HG03175 (cell line): ENCODE measurements around the gene SLC2A10.

Source experiments
- ATAC-seq: cut with Tn5 transposase; IDR thresholded peaks from one replicate; pipeline ENCODE4 v1.9.1; 2021; ENCODE audit warnings: mild to moderate bottlenecking, moderate library complexity; ENCODE audit not compliant: unreplicated experiment

The SLC2A10 gene

DNA sequence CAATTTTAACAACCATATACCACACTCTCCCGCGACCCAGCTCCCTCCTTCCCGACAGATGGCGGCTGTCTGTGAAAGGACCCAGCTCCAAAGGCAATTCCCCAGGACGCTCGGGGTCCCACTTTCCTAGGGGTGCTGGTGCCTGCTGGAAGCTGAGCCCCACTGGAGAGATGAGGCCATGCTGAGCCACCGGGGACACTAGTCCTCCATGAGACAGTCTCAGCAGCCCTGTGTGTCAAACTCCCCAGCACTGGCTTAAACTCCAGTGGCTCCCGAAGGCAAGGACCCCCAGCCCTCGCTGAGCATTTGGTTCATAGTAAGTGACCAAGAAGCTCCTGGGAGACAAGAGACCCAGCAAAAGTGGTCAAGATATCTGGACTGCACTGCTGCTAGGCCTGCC is 52.1 kb downstream of the SLC2A10 start:
- ATAC-seq = no peak

- no peak for ATAC-seq
Observed at GRCh38 chr20:46764068-46764467, 54.6 kb downstream of the SLC2A10 start.

DNA sequence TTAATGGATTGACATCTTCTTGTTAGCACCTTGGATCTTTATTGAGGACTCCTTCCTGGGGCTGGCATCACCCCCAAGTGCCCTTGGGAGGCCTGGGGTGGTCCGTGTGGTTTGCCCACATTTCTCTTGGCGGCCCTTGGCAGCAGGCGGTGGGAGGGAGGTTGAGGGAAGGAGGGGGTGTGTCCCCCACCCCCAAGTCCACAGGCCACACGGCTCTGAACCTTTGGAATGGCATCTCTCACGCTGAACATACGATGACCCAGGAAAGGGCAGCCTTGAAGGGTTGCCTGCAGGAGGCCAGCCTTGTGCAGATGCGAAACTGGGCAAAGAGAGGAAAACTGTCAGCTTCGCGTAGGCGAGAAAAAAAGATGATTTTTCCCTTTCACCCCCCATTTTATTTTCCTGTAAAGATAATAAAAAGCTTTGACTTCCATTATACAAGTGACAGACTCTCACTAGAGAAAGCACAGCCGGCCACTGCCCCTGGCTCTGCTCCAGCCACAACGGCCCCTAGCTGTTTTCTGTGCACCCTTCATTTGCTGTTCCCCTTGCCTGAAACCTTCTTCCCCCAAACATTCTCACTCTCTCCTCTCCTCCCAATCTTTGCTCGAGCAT is 56.2 kb downstream of the SLC2A10 start:
- ATAC-seq = no peak

DNA sequence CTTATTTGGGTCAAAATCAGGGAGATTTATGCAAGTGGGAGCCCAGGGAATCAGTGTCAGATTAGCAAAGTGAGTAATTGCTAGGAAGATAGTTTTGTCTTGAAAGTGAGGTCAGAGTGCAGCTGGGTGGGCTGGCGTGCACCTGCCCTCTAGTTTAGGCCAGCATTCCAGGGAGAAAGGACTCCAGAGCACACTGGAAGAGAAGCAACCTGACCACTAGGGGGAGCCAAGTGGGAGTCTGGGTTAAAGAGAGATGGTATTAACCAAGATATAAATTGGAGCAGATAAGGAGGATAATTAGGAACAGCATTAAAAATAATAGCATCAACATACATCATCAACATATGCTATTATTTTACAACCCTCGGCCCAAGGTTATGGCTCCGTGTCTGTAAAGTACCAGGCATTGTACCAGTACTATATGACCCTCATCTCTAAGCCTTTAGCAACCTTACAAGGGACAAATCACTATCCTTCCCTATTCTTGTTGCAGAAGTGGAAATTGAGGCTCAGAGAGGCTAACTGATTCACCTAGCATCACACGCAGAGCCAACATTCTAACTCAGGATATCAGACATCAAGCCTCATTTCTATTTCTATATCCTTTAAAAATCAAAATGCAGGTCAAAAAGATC is 57.8 kb downstream of the SLC2A10 start:
- ATAC-seq = no peak

GRCh38 chr20:46770330-46771194 is 61.1 kb downstream of the SLC2A10 start:
- ATAC-seq = no peak

DNA sequence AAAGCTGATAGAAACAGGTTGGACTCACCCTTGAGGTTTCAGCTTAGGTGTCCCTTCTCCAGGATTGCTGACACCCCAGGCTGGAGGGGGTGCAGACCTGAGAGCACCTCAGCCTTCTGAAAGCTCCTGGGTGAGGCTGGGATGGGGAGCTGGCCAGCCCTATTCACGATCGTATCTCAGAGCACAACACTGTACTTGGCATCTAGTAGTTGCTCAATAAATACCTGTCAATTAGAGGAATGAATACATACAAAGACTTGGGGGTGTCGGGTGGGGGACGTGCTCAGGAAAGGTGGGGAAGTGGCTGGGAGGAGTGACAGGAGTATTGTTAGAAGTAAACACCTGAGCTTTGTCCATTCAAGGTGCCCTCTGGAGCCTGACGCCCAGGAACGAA is 61.7 kb downstream of the SLC2A10 start:
- no peak for ATAC-seq

GRCh38 chr20:46772901-46773300 is 63.5 kb downstream of the SLC2A10 start:
- ATAC-seq = no peak

- ATAC-seq = no peak
Observed at GRCh38 chr20:46773680-46774079, 64.2 kb downstream of the SLC2A10 start.

DNA sequence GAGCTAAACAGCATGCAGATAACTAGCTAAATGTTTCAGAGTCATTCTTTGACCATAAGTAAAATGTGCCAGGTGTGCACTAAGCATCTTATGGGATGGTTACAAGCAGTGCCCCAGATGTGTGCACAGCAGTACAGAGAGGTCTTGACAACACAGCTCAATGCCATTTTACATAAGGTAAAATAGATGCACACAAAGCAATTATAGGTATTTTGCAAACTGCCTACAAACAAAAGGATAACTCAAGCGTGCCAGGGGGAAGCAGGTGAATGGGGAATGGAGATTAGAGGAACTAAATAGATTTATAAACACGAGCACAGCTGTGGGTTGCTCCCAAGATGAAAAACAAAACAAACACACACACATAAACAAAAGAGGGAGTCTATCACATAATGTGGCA is 64.8 kb downstream of the SLC2A10 start:
- ATAC-seq = no peak

DNA sequence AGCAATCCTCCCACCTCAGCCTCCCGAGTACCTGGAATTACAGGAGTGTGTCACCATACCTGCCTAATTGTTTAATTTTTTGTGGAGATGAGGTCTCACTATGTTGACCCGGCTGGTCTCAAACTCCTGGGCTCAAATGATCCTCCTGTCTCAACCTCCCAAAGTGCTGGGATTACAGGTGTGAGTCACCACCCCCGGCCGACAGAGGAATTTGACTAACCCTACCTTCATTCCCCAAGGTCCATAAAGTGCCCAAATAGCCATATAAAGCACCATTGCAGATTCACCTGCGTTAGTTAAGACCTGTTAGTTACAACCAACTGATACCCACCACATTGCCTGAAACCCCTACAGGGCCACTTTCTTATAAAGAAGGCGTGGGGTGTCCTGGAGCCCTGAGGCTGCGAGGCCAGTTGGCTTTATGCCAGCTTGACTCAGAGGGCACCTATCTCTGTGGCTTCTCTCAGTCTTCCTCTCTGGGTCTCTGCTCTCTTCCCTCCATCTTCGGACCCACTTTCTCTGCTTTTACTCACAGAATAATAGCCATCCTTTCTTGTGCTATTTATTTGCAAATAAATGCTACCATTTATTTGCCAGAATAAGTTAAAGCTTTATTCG is 65.6 kb downstream of the SLC2A10 start:
- ATAC-seq = no peak

- no peak for ATAC-seq
Observed at GRCh38 chr20:46775806-46776205, 66.4 kb downstream of the SLC2A10 start.

- ATAC-seq = no peak
Observed at GRCh38 chr20:46777331-46777730, 67.9 kb downstream of the SLC2A10 start.

DNA sequence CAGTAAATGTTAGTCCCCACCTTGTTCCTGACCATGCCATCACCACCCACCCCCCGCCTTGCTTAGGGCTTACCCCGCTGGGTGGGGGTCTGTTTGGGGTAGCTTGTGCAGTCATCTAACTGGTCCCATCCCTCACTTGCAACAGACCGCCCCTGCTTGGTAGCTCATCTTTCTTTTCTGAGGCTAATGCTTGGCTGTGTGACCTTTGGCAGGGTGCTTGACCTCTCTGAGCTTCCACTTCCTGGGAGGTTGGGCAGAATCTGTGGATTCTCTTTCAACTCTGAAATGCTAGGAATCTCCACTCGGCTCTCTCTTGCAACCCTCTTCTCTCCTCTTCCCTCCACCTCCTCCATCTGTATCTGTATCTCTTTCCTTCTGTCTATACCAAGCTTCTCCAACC is 70.4 kb downstream of the SLC2A10 start:
- no peak for ATAC-seq

DNA sequence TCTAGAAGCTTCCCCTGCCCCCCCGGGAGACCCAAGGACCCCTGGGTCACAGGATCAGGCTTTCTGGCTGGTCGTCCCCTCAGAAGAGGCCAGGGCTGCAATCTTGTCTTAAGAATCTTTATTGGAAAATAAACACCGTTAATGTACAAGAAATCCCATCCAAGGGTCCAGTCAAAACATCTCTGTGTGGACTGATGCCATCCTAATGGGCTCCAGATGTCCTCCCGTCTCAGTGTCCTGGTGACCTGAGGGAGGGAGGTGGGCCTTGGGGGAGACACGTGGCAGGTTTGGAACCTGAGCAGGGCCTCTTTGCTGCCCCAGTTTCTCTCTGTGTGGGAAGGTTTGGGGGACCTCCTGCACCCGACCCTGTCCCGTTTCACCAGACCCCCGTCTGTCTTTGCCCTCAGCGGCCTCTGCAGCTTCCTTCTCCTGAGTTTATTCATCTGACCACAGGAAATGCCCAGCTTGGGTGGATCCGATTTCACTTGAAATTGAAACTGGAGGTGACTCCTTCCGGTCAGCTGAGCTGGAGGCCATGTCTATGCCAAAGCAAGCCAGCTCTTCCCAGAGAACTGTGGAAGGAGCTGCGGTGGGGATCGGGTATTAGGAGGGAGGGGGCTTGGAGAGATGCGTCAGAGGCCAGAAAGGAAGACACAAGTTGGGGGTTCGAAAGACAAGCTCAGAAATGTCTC is 75.1 kb downstream of the SLC2A10 start:
- ATAC-seq = no peak
